ENCODE data around the gene NAV2. TPM values are rescaled to one million over a fixed set of nuclear protein-coding genes. Genes with fewer than 3 reads are reported as not detected.
"Not testable (repeated sequence)": the region's sequence is repeated elsewhere in the genome, so short reads cannot be mapped to it uniquely, and the experiment has no call there.

The NAV2 gene
- total RNA-seq, 1 experiment from 2014 or later = 2.1 TPM

- H3K36me3 ChIP-seq (ENCODE audit: control insufficient read depth in 1 of 2, insufficient read depth in 2 of 2, low read length in 2 of 2) = no peaks in the 10 kb centered on the region
- H3K4me1 ChIP-seq (ENCODE audit: control insufficient read depth in 1 of 2, insufficient read depth in 2 of 2, low read length in 2 of 2) = no peaks in the 10 kb centered on the region
- H2AFZ ChIP-seq (ENCODE audit: low read depth, low read length, poor library complexity, severe bottlenecking) = no peak overlapping the region
- H3K9ac ChIP-seq (ENCODE audit: low read length) = no peak overlapping the region
- intact Hi-C loops (cut with micrococcal nuclease) = no loop called here
- ChIA-PET POLR2A (no interaction called here), RAD21 (ENCODE audit: low non-redundant PET in 1 of 2, low total read pairs in 2 of 2, uncharacterized antibody in 2 of 2, unreplicated experiment in 2 of 2) (no interaction called here), CTCF (no interaction called here)
- DNase-seq (ENCODE audit: low read depth, low spot score) (no peak), ATAC-seq (no peak)
- no peak overlapping the region for H3K27ac ChIP-seq (ENCODE audit: low read depth, low read length)
- no peaks in the 10 kb centered on the region for H3K9me3 ChIP-seq (ENCODE audit: control insufficient read depth in 1 of 2, insufficient read depth in 1 of 2, low read depth in 1 of 2, low read length in 2 of 2)
- H3K79me2 ChIP-seq (ENCODE audit: insufficient read depth, low read length) = no peaks in the 10 kb centered on the region
- no peak overlapping the region for H3K4me3 ChIP-seq (replicated peaks in 1 of 2; ENCODE audit: low read depth in 1 of 2, low read length in 2 of 2)
- no peak overlapping the region for H3K4me2 ChIP-seq (ENCODE audit: low read length)
- no peak for TF ChIP-seq ZFX (IDR thresholded peaks at IDR 0.05)
- TF ChIP-seq CTCF (IDR thresholded peaks at IDR 0.05 in 2 of 3, conservative IDR thresholded peaks at IDR 0.05 in 1 of 3; ENCODE audit: borderline replicate concordance in 1 of 3, insufficient read depth in 1 of 3, low read depth in 2 of 3, low read length in 2 of 3) = no peak
- TF ChIP-seq JUND (IDR thresholded peaks at IDR 0.05) = no peak
- TF ChIP-seq YY1 (IDR thresholded peaks at IDR 0.05; ENCODE audit: extremely low read depth, insufficient replicate concordance, low read depth, low read length) = no peak
- no peak for TF ChIP-seq EZH2 (IDR thresholded peaks at IDR 0.05)
- no peak for TF ChIP-seq EZH2phosphoT487 (IDR thresholded peaks at IDR 0.05; ENCODE audit: borderline replicate concordance)
- no peak for TF ChIP-seq SIN3A (IDR thresholded peaks at IDR 0.05; ENCODE audit: low read depth)
- TF ChIP-seq FOSL1 (IDR thresholded peaks at IDR 0.05; ENCODE audit: low read depth) = no peak
- TF ChIP-seq SRF (IDR thresholded peaks at IDR 0.05; ENCODE audit: low read depth) = no peak
- TF ChIP-seq ZBTB33 (IDR thresholded peaks at IDR 0.05; ENCODE audit: extremely low read depth, insufficient replicate concordance, low read length) = no peak
- no peak for TF ChIP-seq SP1 (IDR thresholded peaks at IDR 0.05; ENCODE audit: low read depth)
- no peak for TF ChIP-seq ZNF274 (IDR thresholded peaks at IDR 0.05; ENCODE audit: low read depth, low read length)
- no peak for TF ChIP-seq POLR2A (IDR thresholded peaks at IDR 0.05; ENCODE audit: borderline replicate concordance, extremely low read depth, insufficient read depth, insufficient read length)
- no peaks in the 10 kb centered on the region for H4K20me1 ChIP-seq (ENCODE audit: insufficient read depth)
- no peaks in the 10 kb centered on the region for H3K9me2 ChIP-seq (ENCODE audit: insufficient read depth)
- no peaks in the 10 kb centered on the region for H3K27me3 ChIP-seq (ENCODE audit: insufficient read depth, low read length)
- no TSS peak for BruUV-seq (replicated peaks)
Measured at GRCh38 chr11:20081336-20081735, 368.7 kb downstream of the NAV2 start.

- H2AFZ ChIP-seq (ENCODE audit: low read depth, low read length, poor library complexity, severe bottlenecking); BruUV-seq (replicated peaks); H3K27ac ChIP-seq (ENCODE audit: low read depth, low read length); H3K9me3 ChIP-seq (ENCODE audit: control insufficient read depth in 1 of 2, insufficient read depth in 1 of 2, low read depth in 1 of 2, low read length in 2 of 2); intact Hi-C loops (cut with micrococcal nuclease); ATAC-seq; H3K4me3 ChIP-seq (replicated peaks in 1 of 2; ENCODE audit: low read depth in 1 of 2, low read length in 2 of 2); H4K20me1 ChIP-seq (ENCODE audit: insufficient read depth); RAD21 ChIA-PET (ENCODE audit: low non-redundant PET in 1 of 2, low total read pairs in 2 of 2, uncharacterized antibody in 2 of 2, unreplicated experiment in 2 of 2); H3K9ac ChIP-seq (ENCODE audit: low read length); POLR2A ChIA-PET; H3K36me3 ChIP-seq (ENCODE audit: control insufficient read depth in 1 of 2, insufficient read depth in 2 of 2, low read length in 2 of 2); H3K27me3 ChIP-seq (ENCODE audit: insufficient read depth, low read length); CTCF ChIA-PET; H3K4me1 ChIP-seq (ENCODE audit: control insufficient read depth in 1 of 2, insufficient read depth in 2 of 2, low read length in 2 of 2); H3K9me2 ChIP-seq (ENCODE audit: insufficient read depth); DNase-seq (ENCODE audit: low read depth, low spot score); H3K79me2 ChIP-seq (ENCODE audit: insufficient read depth, low read length); H3K4me2 ChIP-seq (ENCODE audit: low read length): not testable (repeated sequence)
Measured at GRCh38 chr11:20083877-20084276, 371.2 kb downstream of the NAV2 start.

All from HCT116 (cell line).